T-helper 2 cell treated with Interferon-gamma antibody and Interleukin-4, amounts not matched to agents 5 μg/mL and 100 μg/mL, for 36 hours (primary cell): ENCODE results near the gene SDHA.
"Not testable (repeated sequence)": the region's sequence is repeated elsewhere in the genome, so short reads cannot be mapped to it uniquely, and the experiment has no call there.

Source experiments
- DNase-seq: peaks from one replicate; pipeline ENCODE4 v3.0.0; 2021; ENCODE audit warnings: low spot score
- H3K27ac Mint-ChIP-seq: one replicate; pipeline ENCODE4 v1.8.0; 2021; ENCODE audit warnings: mild to moderate bottlenecking, mixed read lengths
- H3K27me3 Mint-ChIP-seq: one replicate; pipeline ENCODE4 v1.8.0; 2021; ENCODE audit warnings: low read depth, mixed read lengths
- H3K36me3 Mint-ChIP-seq: one replicate; pipeline ENCODE4 v1.8.0; 2021; ENCODE audit warnings: low read depth, mixed read lengths
- H3K4me1 Mint-ChIP-seq: one replicate; pipeline ENCODE4 v1.8.0; 2021; ENCODE audit warnings: low read depth, mixed read lengths
- H3K4me3 Mint-ChIP-seq: one replicate; pipeline ENCODE4 v1.8.0; 2022; ENCODE audit warnings: mild to moderate bottlenecking, moderate library complexity, mixed read lengths
- H3K9me3 Mint-ChIP-seq: one replicate; pipeline ENCODE4 v1.8.0; 2021; ENCODE audit warnings: mixed read lengths

The SDHA gene

GRCh38 chr5:234450-234849 lies 16.3 kb downstream of the SDHA start:
- no peak for DNase-seq
- Mint-ChIP-seq H3K4me1 (no peaks in the 10 kb centered on the region), H3K27ac (no peak overlapping the region), H3K27me3 (no peaks in the 10 kb centered on the region), H3K36me3 (peaks cover 51% of the 10 kb centered on the region), H3K4me3 (no peak overlapping the region), H3K9me3 (no peaks in the 10 kb centered on the region)

DNA sequence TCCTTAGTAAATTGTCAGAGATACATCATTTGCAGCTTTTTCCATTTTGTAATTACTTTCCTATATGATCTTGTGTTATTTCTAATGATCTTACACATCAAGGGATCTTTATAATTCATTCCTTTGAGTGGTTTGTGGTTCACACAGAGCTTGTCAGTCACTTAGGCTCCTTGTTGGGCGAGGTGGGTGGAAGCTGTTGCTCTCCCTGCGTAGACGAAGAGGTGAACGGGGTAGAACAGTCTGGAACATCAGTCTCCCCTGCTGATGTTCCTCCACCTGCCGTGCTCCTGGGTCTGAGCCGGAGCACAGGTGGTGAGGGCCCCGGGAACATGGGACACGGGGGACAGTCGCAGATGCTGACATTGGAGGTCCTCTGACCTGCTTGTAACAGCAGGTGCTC lies 17.4 kb downstream of the SDHA start:
- not testable (repeated sequence) for H3K4me3 Mint-ChIP-seq, DNase-seq, H3K27me3 Mint-ChIP-seq, H3K4me1 Mint-ChIP-seq, H3K27ac Mint-ChIP-seq, H3K9me3 Mint-ChIP-seq
- H3K36me3 Mint-ChIP-seq: peaks cover 55% of the 10 kb centered on the region

- DNase-seq, H3K9me3 Mint-ChIP-seq, H3K27ac Mint-ChIP-seq, H3K4me1 Mint-ChIP-seq, H3K27me3 Mint-ChIP-seq, H3K4me3 Mint-ChIP-seq: not testable (repeated sequence)
- peaks cover 63% of the 10 kb centered on the region for H3K36me3 Mint-ChIP-seq
Observed at GRCh38 chr5:237931-238330, 19.8 kb downstream of the SDHA start.

DNA sequence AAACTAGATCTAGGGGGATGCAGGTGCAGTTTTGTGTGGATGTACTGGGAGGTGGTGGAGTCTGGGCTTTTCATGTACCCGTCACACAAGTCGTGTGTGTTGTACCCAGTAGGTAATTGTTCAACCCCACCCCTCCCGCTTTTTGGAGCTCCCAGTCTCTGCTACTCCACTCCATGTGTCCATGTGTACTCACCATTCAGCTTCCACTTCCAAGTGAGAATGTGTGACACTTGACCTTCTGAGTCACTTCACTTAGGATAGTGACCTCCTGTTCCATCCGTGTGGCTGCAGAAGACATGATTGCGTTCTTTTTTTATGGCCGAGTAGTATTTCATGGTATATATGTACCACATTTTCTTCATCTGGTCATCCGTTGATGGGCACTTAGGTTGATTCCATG lies 22.4 kb downstream of the SDHA start:
- not testable (repeated sequence) for H3K27ac Mint-ChIP-seq, DNase-seq, H3K9me3 Mint-ChIP-seq, H3K27me3 Mint-ChIP-seq, H3K4me3 Mint-ChIP-seq
- Mint-ChIP-seq H3K4me1 (peaks cover 16% of the 10 kb centered on the region), H3K36me3 (peaks cover 56% of the 10 kb centered on the region)

DNA sequence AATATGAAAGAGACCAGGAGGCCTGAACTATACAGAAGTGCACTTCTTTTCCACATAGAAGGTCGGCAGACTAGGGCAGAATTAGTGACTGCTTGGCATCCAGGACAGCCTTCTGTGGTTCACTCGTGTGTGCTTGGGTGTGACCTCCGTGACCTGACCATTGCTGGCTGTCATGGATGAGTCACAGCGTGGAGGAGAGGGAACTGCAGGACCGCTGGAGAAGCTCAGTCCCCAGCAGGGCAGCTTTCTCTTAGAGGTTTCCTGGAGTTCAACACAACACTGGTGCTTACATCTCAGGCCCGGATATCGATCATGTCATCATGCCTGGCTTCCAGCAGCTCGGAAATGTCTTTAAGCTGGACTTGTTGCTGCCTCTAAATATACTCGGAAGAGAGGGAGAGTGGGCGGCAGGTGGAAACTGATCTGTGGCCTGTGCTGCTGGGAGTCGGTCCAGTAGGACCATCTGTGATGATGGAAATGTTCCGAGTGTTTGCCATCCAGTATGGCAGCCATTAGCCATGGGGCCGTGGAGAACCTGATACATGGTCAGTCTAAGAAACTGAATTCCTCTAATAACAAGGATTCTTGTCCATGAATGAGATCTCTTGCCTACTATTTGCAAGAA lies 23.0 kb downstream of the SDHA start:
- not testable (repeated sequence) for H3K4me3 Mint-ChIP-seq, H3K9me3 Mint-ChIP-seq, H3K27ac Mint-ChIP-seq, DNase-seq, H3K27me3 Mint-ChIP-seq
- H3K36me3 Mint-ChIP-seq: peaks cover 59% of the 10 kb centered on the region
- peaks cover 16% of the 10 kb centered on the region for H3K4me1 Mint-ChIP-seq

GRCh38 chr5:243683-244367 lies 25.7 kb downstream of the SDHA start:
- H3K9me3 Mint-ChIP-seq, H3K27me3 Mint-ChIP-seq: not testable (repeated sequence)
- DNase-seq: peak; percentile 16
- H3K4me1 Mint-ChIP-seq: peaks cover 16% of the 10 kb centered on the region
- H3K27ac Mint-ChIP-seq: peak overlapping the region; percentile 71
- H3K4me3 Mint-ChIP-seq: peak overlapping the region; percentile 49
- H3K36me3 Mint-ChIP-seq: peaks cover 68% of the 10 kb centered on the region

GRCh38 chr5:245717-246116 lies 27.6 kb downstream of the SDHA start:
- not testable (repeated sequence) for H3K4me3 Mint-ChIP-seq, H3K27ac Mint-ChIP-seq, H3K9me3 Mint-ChIP-seq, DNase-seq, H3K27me3 Mint-ChIP-seq
- peaks cover 16% of the 10 kb centered on the region for H3K4me1 Mint-ChIP-seq
- H3K36me3 Mint-ChIP-seq: peaks cover 75% of the 10 kb centered on the region

- not testable (repeated sequence) for H3K27me3 Mint-ChIP-seq, H3K9me3 Mint-ChIP-seq, H3K4me3 Mint-ChIP-seq, H3K27ac Mint-ChIP-seq, DNase-seq, H3K4me1 Mint-ChIP-seq
- peaks cover 69% of the 10 kb centered on the region for H3K36me3 Mint-ChIP-seq
Observed at GRCh38 chr5:250396-250795, 32.3 kb downstream of the SDHA start.

- peaks cover 67% of the 10 kb centered on the region for H3K36me3 Mint-ChIP-seq
- H3K9me3 Mint-ChIP-seq, H3K27ac Mint-ChIP-seq, H3K4me3 Mint-ChIP-seq, H3K27me3 Mint-ChIP-seq, H3K4me1 Mint-ChIP-seq, DNase-seq: not testable (repeated sequence)
Observed at GRCh38 chr5:251016-251415, 32.9 kb downstream of the SDHA start.

- not testable (repeated sequence) for H3K4me1 Mint-ChIP-seq, H3K9me3 Mint-ChIP-seq, DNase-seq, H3K27ac Mint-ChIP-seq, H3K4me3 Mint-ChIP-seq, H3K27me3 Mint-ChIP-seq
- H3K36me3 Mint-ChIP-seq: peaks cover 71% of the 10 kb centered on the region
Observed at GRCh38 chr5:251538-251937, 33.4 kb downstream of the SDHA start.

- H3K9me3 Mint-ChIP-seq, DNase-seq, H3K4me3 Mint-ChIP-seq, H3K4me1 Mint-ChIP-seq, H3K27ac Mint-ChIP-seq, H3K27me3 Mint-ChIP-seq: not testable (repeated sequence)
- H3K36me3 Mint-ChIP-seq: peaks cover 74% of the 10 kb centered on the region
Observed at GRCh38 chr5:251975-252374, 33.9 kb downstream of the SDHA start.

DNA sequence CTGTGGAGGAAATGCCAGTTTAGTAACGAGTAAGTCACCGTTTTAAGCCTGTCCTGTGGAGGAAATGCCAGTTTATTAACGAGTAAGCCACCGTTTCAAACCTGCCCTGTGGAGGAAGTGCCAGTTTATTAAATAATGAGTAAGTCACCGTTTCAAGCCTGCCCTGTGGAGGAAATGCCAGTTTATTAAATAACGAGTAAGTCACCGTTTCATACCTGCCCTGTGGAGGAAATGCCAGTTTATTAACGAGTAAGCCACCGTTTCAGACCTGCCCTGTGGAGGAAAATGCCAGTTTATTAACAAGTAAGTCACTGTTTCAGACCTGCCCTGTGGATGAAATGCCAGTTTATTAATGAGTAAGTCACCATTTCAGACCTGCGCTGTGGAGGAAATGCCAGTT lies 34.4 kb downstream of the SDHA start:
- H3K36me3 Mint-ChIP-seq: peaks cover 74% of the 10 kb centered on the region
- DNase-seq: no peak
- H3K4me1 Mint-ChIP-seq: no peaks in the 10 kb centered on the region
- H3K27ac Mint-ChIP-seq: no peak overlapping the region
- no peak overlapping the region for H3K4me3 Mint-ChIP-seq
- no peaks in the 10 kb centered on the region for H3K9me3 Mint-ChIP-seq
- no peaks in the 10 kb centered on the region for H3K27me3 Mint-ChIP-seq

DNA sequence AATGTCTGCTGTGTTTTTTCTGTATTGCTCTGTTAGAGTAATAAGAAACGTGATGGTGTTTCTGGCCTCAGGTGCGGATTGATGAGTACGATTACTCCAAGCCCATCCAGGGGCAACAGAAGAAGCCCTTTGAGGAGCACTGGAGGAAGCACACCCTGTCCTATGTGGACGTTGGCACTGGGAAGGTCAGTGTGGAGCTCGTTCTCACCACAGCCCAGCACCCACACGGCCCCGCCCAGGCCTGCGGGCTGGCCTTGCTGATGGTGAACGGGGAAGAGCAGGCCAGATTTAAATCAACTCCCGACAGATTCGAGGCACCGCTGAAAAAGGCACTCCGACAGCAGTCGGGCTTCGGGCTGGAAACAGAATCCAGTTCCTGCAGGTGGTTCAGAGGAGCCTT lies 36.2 kb downstream of the SDHA start:
- peaks cover 70% of the 10 kb centered on the region for H3K36me3 Mint-ChIP-seq
- not testable (repeated sequence) for H3K27ac Mint-ChIP-seq, H3K4me1 Mint-ChIP-seq

GRCh38 chr5:255116-255515 lies 37.0 kb downstream of the SDHA start:
- not testable (repeated sequence) for H3K4me1 Mint-ChIP-seq, DNase-seq, H3K27ac Mint-ChIP-seq, H3K9me3 Mint-ChIP-seq, H3K4me3 Mint-ChIP-seq, H3K27me3 Mint-ChIP-seq
- peaks cover 62% of the 10 kb centered on the region for H3K36me3 Mint-ChIP-seq

More for the DNA sequence above, 36.2 kb downstream of the SDHA start:
- not testable (repeated sequence) for DNase-seq, H3K4me3 Mint-ChIP-seq, H3K9me3 Mint-ChIP-seq, H3K27me3 Mint-ChIP-seq

DNA sequence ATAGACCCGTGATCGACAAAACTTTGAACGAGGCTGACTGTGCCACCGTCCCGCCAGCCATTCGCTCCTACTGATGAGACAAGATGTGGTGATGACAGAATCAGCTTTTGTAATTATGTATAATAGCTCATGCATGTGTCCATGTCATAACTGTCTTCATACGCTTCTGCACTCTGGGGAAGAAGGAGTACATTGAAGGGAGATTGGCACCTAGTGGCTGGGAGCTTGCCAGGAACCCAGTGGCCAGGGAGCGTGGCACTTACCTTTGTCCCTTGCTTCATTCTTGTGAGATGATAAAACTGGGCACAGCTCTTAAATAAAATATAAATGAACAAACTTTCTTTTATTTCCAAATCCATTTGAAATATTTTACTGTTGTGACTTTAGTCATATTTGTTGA lies 38.2 kb downstream of the SDHA start:
- H3K36me3 Mint-ChIP-seq: peaks cover 57% of the 10 kb centered on the region
- not testable (repeated sequence) for H3K27ac Mint-ChIP-seq, H3K4me3 Mint-ChIP-seq, H3K9me3 Mint-ChIP-seq, DNase-seq, H3K27me3 Mint-ChIP-seq, H3K4me1 Mint-ChIP-seq
